Astrocyte (in vitro differentiated cells and primary cell): Measurements from ENCODE around the gene DDO. TPM values are rescaled to one million over a fixed set of nuclear protein-coding genes. Genes with fewer than 3 reads are reported as not detected.

Source experiments
- DNase-seq: peaks from one replicate; pipeline ENCODE4 v3.0.0-alpha.2; 2010; ENCODE audit warnings: low read depth
- FAIRE-seq: peaks from 2 replicates; lab custom pipeline; 2011; peaks lifted over from hg19 to GRCh38; lab: Jason Lieb, UNC
- H2AFZ ChIP-seq: 2 replicates; pipeline ENCODE4 v1.6.0; 2012; ENCODE audit warnings: low read depth, low read length, inconsistent platforms
- H3K27ac ChIP-seq: 2 replicates; pipeline ENCODE4 v1.5.1; 2011; ENCODE audit warnings: low read depth, low read length, inconsistent platforms
- H3K27me3 ChIP-seq: 2 replicates; pipeline ENCODE4 v1.6.0; 2011; ENCODE audit warnings: low read length, inconsistent platforms; ENCODE audit not compliant: insufficient read depth
- H3K36me3 ChIP-seq: 2 replicates; pipeline ENCODE4 v1.5.1; 2011; ENCODE audit warnings: low read length, inconsistent platforms; ENCODE audit not compliant: insufficient read depth
- H3K4me1 ChIP-seq: 2 replicates; pipeline ENCODE4 v1.5.1; 2011; ENCODE audit warnings: low read length, inconsistent platforms; ENCODE audit not compliant: insufficient read depth
- H3K4me2 ChIP-seq: 2 replicates; pipeline ENCODE4 v1.6.0; 2012; ENCODE audit warnings: low read length, inconsistent platforms
- H3K4me3 ChIP-seq: 2 replicates; pipeline ENCODE4 v1.5.1; 2011; ENCODE audit warnings: low read depth, mild to moderate bottlenecking, low read length, inconsistent platforms; ENCODE audit not compliant: insufficient read depth
- H3K79me2 ChIP-seq: 2 replicates; pipeline ENCODE4 v1.6.0; 2012; ENCODE audit warnings: mild to moderate bottlenecking, low read length, inconsistent platforms; ENCODE audit not compliant: insufficient read depth
- H3K9ac ChIP-seq: 2 replicates; pipeline ENCODE4 v1.6.0; 2012; ENCODE audit warnings: mild to moderate bottlenecking, low read length, inconsistent platforms
- H3K9me3 ChIP-seq: 2 replicates; pipeline ENCODE4 v1.5.1; 2012; ENCODE audit warnings: low read depth, mild to moderate bottlenecking, low read length, inconsistent platforms; ENCODE audit not compliant: insufficient read depth
- H4K20me1 ChIP-seq: 2 replicates; pipeline ENCODE4 v1.6.0; 2012; ENCODE audit warnings: low read length, inconsistent platforms; ENCODE audit not compliant: insufficient read depth
- H3K27ac Mint-ChIP-seq: one replicate; pipeline ENCODE4 v1.8.0; 2021; ENCODE audit warnings: mild to moderate bottlenecking, mixed read lengths; ENCODE audit not compliant: unreplicated experiment
- H3K27me3 Mint-ChIP-seq: one replicate; pipeline ENCODE4 v1.8.0; 2021; ENCODE audit warnings: low read depth, mixed read lengths; ENCODE audit not compliant: unreplicated experiment
- H3K36me3 Mint-ChIP-seq: one replicate; pipeline ENCODE4 v1.8.0; 2021; ENCODE audit warnings: low read depth, mixed read lengths; ENCODE audit not compliant: unreplicated experiment
- H3K4me1 Mint-ChIP-seq: one replicate; pipeline ENCODE4 v1.8.0; 2021; ENCODE audit warnings: low read depth, mixed read lengths; ENCODE audit not compliant: unreplicated experiment
- H3K4me3 Mint-ChIP-seq: one replicate; pipeline ENCODE4 v1.8.0; 2021; ENCODE audit warnings: mild to moderate bottlenecking, moderate library complexity, mixed read lengths; ENCODE audit not compliant: unreplicated experiment
- H3K9me3 Mint-ChIP-seq: one replicate; pipeline ENCODE4 v1.8.0; 2021; ENCODE audit warnings: mild to moderate bottlenecking, mixed read lengths; ENCODE audit not compliant: unreplicated experiment
- EZH2 ChIP-seq: IDR thresholded peaks from 2 replicates; pipeline ENCODE4 v1.6.1; 2012; ENCODE audit warnings: mild to moderate bottlenecking, low read length, inconsistent platforms; ENCODE audit not compliant: insufficient read depth
- total RNA-seq: library from RNA; stranded (reverse); gene quantifications from 2 replicates; pipeline ENCODE4 v1.2.1, GENCODE V29; 2021
- TF ChIP-seq, protein P1 (sequence below): IDR thresholded peaks from 2 replicates; pipeline ENCODE4 v1.5.1; 2011; ENCODE audit warnings: low read depth, mild to moderate bottlenecking, inconsistent platforms, low read length, moderate library complexity; ENCODE audit not compliant: insufficient read depth

The DDO gene
- total RNA-seq, 1 donor from 2014 or later, result not detected

DNA sequence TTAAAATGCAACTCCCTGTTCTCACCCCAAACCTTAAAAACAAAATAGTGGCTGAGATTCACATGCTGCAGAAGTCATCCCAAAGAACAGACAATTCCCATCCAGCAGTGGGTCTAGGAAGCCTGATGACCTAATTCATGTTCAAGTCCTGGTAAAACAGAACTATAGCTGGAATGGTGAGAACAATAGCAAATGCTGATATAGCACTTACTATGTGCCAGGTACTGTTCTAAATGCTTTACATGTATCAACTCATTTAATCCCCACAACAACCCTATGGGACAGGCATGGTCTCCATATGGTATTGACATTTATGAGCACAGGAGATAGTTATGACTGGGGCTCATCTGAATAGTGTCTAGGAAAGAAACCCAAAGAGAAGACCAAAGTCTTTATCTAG lies 5.6 kb downstream of the DDO start:
- no peaks in the 10 kb centered on the region for H3K9me3 Mint-ChIP-seq
- no peaks in the 10 kb centered on the region for H3K36me3 ChIP-seq
- FAIRE-seq, result no peak
- H3K4me1 ChIP-seq, result no peaks in the 10 kb centered on the region
- peaks cover 5% of the 10 kb centered on the region for H3K27me3 Mint-ChIP-seq
- no peak overlapping the region for H2AFZ ChIP-seq
- no peak for DNase-seq
- H3K4me2 ChIP-seq, result no peak overlapping the region
- H3K4me3 Mint-ChIP-seq, result no peak overlapping the region
- no peak overlapping the region for H3K27ac Mint-ChIP-seq
- H3K9me3 ChIP-seq, result no peaks in the 10 kb centered on the region
- H3K9ac ChIP-seq, result no peak overlapping the region
- H3K4me1 Mint-ChIP-seq, result no peaks in the 10 kb centered on the region
- H4K20me1 ChIP-seq, result no peaks in the 10 kb centered on the region
- H3K4me3 ChIP-seq, result no peak overlapping the region
- no peak for TF ChIP-seq EZH2
- TF ChIP-seq, protein P1, sequence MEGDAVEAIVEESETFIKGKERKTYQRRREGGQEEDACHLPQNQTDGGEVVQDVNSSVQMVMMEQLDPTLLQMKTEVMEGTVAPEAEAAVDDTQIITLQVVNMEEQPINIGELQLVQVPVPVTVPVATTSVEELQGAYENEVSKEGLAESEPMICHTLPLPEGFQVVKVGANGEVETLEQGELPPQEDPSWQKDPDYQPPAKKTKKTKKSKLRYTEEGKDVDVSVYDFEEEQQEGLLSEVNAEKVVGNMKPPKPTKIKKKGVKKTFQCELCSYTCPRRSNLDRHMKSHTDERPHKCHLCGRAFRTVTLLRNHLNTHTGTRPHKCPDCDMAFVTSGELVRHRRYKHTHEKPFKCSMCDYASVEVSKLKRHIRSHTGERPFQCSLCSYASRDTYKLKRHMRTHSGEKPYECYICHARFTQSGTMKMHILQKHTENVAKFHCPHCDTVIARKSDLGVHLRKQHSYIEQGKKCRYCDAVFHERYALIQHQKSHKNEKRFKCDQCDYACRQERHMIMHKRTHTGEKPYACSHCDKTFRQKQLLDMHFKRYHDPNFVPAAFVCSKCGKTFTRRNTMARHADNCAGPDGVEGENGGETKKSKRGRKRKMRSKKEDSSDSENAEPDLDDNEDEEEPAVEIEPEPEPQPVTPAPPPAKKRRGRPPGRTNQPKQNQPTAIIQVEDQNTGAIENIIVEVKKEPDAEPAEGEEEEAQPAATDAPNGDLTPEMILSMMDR, result no peak
- no peaks in the 10 kb centered on the region for H3K27me3 ChIP-seq
- H3K36me3 Mint-ChIP-seq, result no peaks in the 10 kb centered on the region
- H3K27ac ChIP-seq, result no peak overlapping the region
- no peaks in the 10 kb centered on the region for H3K79me2 ChIP-seq

DNA sequence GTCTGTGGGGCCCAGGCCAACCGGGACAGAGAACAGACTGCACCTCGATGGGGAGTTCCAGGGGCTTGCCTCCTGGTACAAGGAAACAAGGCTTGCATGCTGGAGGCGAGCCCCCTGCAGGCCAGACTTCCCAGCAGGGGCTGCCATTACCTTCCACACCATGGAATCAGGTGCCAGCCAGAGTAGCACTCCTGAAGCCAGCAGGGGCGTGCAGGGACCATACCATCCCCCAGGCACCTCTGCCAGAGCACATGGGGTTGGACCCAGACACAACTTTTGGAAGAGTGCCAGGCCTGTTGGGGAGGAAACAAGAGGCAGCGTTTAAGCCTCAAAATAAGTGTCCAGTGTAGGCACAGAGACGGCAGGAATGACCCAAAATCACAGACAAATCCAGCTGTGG lies 6.5 kb downstream of the DDO start:
- DNase-seq (no peak), FAIRE-seq (no peak)
- TF ChIP-seq, protein P1, result no peak
- TF ChIP-seq EZH2, result no peak
- Histone ChIP-seq H3K27me3 (no peaks in the 10 kb centered on the region), H4K20me1 (no peaks in the 10 kb centered on the region), H3K79me2 (no peaks in the 10 kb centered on the region), H3K4me2 (no peak overlapping the region), H3K4me3 (no peak overlapping the region), H3K27ac (no peak overlapping the region), H3K9me3 (no peaks in the 10 kb centered on the region), H3K4me1 (no peaks in the 10 kb centered on the region), H2AFZ (no peak overlapping the region), H3K36me3 (no peaks in the 10 kb centered on the region), H3K9ac (no peak overlapping the region)
- Mint-ChIP-seq H3K4me1 (no peaks in the 10 kb centered on the region), H3K36me3 (no peaks in the 10 kb centered on the region), H3K27me3 (peaks cover 4% of the 10 kb centered on the region), H3K9me3 (no peaks in the 10 kb centered on the region), H3K4me3 (no peak overlapping the region), H3K27ac (no peak overlapping the region)

DNA sequence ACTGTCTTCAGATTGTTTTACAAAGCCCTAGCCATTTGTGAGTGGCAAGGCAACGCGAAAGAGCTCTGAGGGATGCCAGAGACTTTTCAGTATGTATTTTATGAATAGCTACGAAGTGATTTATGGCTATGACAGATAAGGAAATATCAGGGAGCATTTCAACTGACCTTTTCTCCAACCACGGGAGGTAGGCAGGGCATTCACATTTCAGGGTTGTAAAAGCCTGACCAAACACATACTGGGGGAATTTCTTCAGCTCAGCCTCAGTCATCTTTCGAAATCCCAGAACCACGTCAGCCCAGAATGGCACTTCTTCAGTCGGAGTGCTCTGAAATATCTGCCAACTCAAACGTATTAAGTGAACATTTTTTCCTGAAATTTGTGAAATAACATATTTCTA lies 10.8 kb downstream of the DDO start:
- Histone ChIP-seq H3K27me3 (no peaks in the 10 kb centered on the region), H3K4me3 (no peak overlapping the region), H3K4me1 (no peaks in the 10 kb centered on the region), H3K9me3 (no peaks in the 10 kb centered on the region), H3K36me3 (no peaks in the 10 kb centered on the region), H3K9ac (no peak overlapping the region), H2AFZ (no peak overlapping the region), H3K79me2 (no peaks in the 10 kb centered on the region), H3K27ac (no peak overlapping the region), H4K20me1 (no peaks in the 10 kb centered on the region), H3K4me2 (no peak overlapping the region)
- FAIRE-seq, result no peak
- H3K4me1 Mint-ChIP-seq, result no peaks in the 10 kb centered on the region
- TF ChIP-seq, protein P1, result no peak
- no peak for TF ChIP-seq EZH2
- no peaks in the 10 kb centered on the region for H3K9me3 Mint-ChIP-seq
- DNase-seq, result no peak
- no peak overlapping the region for H3K27ac Mint-ChIP-seq
- no peaks in the 10 kb centered on the region for H3K36me3 Mint-ChIP-seq
- no peak overlapping the region for H3K4me3 Mint-ChIP-seq
- peaks cover 3% of the 10 kb centered on the region for H3K27me3 Mint-ChIP-seq
